NB4 (cell line): Measurements from ENCODE around the gene GZMB.

Experiments used
- DNase-seq: peaks from one replicate; pipeline ENCODE4 v3.0.0; 2010; ENCODE audit warnings: low read depth
- H3K4me3 ChIP-seq: one replicate; pipeline ENCODE4 v1.5.1; 2011; ENCODE audit warnings: mild to moderate bottlenecking, low read depth, low read length, moderate library complexity
- MYC ChIP-seq: IDR thresholded peaks from 2 replicates; pipeline ENCODE4 v1.6.1; 2011; ENCODE audit warnings: low read depth, low read length
- POLR2A ChIP-seq: IDR thresholded peaks from 2 replicates; pipeline ENCODE4 v1.6.1; 2011; ENCODE audit warnings: mild to moderate bottlenecking; ENCODE audit not compliant: insufficient read length; ENCODE audit errors: extremely low read depth
- TF ChIP-seq, protein P1 (sequence below): IDR thresholded peaks from one replicate; pipeline ENCODE4 v1.5.1; 2012; ENCODE audit warnings: low read depth, low read length
- TF ChIP-seq, protein P2 (sequence below): IDR thresholded peaks from 2 replicates; pipeline ENCODE4 v1.6.1; 2011; ENCODE audit warnings: low read depth, low read length

Gene GZMB

DNA sequence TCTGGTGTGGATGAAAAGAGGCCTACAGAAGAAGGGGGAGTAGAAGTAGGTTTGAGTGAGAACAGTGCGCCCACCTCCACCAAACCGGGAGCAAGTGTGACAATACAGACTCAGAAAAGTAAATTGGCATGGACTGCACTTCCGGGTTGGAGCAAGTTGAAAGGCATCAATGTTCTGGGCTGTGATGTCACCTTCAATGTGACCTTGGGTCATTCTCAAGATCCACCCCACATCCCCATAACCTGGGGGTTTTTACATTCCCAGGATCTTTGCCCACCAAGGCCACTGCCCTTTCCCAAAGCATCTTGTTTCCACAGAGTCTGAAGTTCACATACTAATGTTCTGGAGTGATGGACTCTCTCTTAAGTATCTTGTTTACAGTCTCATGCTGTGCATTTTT is 5.3 kb upstream of the GZMB start:
- H3K4me3 ChIP-seq = no peak overlapping the region

DNA sequence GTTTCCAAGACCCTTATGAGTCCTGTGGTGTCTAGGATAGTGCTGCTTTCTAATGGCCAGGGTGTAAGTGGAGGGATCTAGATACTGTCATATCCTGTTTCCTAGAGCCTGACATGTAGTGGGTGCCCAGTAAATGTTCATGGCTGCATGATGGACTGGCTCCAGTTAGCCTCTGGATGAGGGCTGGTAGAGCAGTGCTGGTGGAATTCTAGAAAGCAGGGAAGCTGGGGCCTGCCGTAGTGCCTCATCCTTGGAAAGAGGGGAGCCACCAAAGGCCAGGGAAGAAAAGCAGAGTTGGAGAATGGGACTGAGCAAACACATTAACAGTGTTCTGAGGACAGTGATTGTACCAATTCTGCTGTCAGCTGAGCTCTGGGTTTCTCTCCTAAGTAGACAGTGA is 637 bp downstream of the GZMB start:
- TF ChIP-seq, protein P1, sequence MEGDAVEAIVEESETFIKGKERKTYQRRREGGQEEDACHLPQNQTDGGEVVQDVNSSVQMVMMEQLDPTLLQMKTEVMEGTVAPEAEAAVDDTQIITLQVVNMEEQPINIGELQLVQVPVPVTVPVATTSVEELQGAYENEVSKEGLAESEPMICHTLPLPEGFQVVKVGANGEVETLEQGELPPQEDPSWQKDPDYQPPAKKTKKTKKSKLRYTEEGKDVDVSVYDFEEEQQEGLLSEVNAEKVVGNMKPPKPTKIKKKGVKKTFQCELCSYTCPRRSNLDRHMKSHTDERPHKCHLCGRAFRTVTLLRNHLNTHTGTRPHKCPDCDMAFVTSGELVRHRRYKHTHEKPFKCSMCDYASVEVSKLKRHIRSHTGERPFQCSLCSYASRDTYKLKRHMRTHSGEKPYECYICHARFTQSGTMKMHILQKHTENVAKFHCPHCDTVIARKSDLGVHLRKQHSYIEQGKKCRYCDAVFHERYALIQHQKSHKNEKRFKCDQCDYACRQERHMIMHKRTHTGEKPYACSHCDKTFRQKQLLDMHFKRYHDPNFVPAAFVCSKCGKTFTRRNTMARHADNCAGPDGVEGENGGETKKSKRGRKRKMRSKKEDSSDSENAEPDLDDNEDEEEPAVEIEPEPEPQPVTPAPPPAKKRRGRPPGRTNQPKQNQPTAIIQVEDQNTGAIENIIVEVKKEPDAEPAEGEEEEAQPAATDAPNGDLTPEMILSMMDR = no peak
- TF ChIP-seq MYC (no peak), POLR2A (no peak)
- TF ChIP-seq, protein P2, sequence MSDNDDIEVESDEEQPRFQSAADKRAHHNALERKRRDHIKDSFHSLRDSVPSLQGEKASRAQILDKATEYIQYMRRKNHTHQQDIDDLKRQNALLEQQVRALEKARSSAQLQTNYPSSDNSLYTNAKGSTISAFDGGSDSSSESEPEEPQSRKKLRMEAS = no peak
- no peak overlapping the region for H3K4me3 ChIP-seq
- no peak for DNase-seq

More for the DNA sequence above, 5.3 kb upstream of the GZMB start:
- TF ChIP-seq MYC (no peak), POLR2A (no peak)
- TF ChIP-seq, protein P2 = no peak
- TF ChIP-seq, protein P1 = no peak
- no peak for DNase-seq

DNA sequence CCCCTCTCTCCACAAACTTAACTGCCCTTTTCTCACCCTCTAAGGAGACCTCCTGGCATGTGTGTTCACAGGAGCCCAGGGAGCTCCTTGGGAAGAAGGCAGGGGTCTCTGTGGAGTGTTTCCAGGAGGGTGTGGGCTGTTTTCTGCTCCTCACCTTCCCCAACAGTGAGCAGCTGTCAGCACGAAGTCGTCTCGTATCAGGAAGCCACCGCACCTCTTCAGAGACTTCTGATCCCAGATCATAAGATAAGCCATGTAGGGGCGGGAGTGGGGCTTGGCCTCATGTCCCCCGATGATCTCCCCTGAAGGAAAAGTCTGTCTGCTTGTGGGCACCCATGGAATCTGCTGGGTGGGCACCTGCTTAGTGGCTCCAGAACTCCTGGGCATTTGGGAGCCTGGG is 1.2 kb downstream of the GZMB start:
- TF ChIP-seq, protein P1 = no peak
- no peak for TF ChIP-seq MYC
- TF ChIP-seq, protein P2 = no peak
- no peak for TF ChIP-seq POLR2A
- DNase-seq = no peak
- no peak overlapping the region for H3K4me3 ChIP-seq

DNA sequence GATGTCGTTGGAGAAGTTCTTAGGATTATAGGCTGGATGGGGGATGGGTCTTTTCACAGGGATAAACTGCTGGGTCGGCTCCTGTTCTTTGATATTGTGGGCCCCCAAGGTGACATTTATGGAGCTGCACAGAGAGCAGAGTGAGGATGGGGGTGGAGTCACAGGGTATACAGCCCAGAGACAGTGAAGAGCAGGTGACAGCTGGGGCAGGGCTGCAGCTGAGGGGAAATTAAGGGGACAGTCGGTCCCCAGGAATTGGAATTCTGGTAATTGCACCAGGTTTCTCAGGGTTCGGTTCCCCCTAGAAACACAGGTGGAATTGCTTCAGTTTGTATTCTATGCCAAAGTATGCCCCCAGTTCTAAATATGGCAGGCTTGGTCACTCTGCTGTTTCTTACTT is 1.7 kb downstream of the GZMB start:
- DNase-seq = no peak
- no peak overlapping the region for H3K4me3 ChIP-seq
- TF ChIP-seq POLR2A (no peak), MYC (no peak)
- TF ChIP-seq, protein P2 = no peak
- TF ChIP-seq, protein P1 = no peak

DNA sequence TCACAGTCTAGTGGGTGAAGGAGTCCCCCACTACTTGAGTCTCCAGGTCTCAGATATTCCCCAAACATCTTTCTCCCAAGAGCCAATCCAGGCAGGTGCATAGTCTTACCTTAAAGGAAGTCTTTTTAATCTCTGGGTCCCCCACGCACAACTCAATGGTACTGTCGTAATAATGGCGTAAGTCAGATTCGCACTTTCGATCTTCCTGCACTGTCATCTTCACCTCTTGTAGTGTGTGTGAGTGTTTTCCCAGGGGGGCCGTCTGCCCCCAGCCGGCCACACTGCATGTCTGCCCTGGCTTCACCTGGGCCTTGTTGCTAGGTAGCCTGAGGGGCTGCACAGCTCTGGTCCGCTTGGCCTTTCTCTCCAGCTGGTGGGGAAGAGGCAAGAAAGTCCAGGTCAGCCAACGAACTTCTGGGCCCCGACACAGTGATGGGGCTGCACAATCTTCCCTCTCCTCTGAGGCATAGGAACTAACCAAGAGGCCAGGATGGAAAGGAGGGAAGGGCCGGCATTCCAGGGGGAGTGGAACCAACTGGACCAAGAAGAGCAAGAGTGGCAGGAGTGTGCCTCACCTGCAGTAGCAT is 2.1 kb downstream of the GZMB start:
- TF ChIP-seq, protein P2 = no peak
- no peak for TF ChIP-seq MYC
- TF ChIP-seq, protein P1 = no peak
- no peak for TF ChIP-seq POLR2A
- DNase-seq = no peak
- no peak overlapping the region for H3K4me3 ChIP-seq

DNA sequence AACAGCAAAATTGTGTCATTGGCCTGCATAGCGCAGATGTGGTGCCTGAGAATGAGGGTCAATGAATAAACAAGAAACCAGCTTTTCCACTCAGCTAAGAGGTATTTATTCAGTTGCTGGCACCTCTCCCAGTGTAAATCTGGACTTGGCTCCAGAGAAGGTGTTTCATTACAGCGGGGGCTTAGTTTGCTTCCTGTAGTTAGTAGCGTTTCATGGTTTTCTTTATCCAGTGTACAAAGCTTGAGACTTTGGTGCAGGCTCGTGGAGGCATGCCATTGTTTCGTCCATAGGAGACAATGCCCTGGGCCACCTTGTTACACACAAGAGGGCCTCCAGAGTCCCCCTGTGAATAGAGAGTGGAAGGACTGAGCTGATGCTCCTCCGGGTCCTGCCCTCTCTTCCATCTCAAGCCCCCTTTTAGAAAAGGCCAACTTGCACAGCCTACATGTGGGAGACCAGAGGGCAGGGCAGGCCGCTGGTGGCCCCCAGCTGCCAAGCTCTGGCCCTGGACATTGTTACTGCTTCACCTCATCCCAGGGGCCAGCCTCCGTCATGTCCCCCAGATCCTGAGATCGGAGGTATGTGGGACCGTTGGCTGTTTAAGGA is 3.0 kb downstream of the GZMB start:
- TF ChIP-seq POLR2A = no peak
- TF ChIP-seq, protein P2 = no peak
- no peak for TF ChIP-seq MYC
- TF ChIP-seq, protein P1 = no peak
- no peak overlapping the region for H3K4me3 ChIP-seq
- no peak for DNase-seq
